Stimulated activated CD4-positive, alpha-beta T cell treated with anti-CD3 and anti-CD28 coated beads, TNF-alpha, amount 100 ng/mL, for 4 hours (primary cell): ENCODE data around the gene FAM228A.
A peak's percentile ranks its signal among the peaks of the same experiment; 100 is the strongest.
"Not testable (repeated sequence)": the region's sequence is repeated elsewhere in the genome, so short reads cannot be mapped to it uniquely, and the experiment has no call there.

Source experiments
- DNase-seq, 3 experiments: peaks; one replicate each; pipeline ENCODE4 v3.0.0-alpha.2; 2020; ENCODE audit warnings: low read depth in 3 of 3

Gene FAM228A

DNA sequence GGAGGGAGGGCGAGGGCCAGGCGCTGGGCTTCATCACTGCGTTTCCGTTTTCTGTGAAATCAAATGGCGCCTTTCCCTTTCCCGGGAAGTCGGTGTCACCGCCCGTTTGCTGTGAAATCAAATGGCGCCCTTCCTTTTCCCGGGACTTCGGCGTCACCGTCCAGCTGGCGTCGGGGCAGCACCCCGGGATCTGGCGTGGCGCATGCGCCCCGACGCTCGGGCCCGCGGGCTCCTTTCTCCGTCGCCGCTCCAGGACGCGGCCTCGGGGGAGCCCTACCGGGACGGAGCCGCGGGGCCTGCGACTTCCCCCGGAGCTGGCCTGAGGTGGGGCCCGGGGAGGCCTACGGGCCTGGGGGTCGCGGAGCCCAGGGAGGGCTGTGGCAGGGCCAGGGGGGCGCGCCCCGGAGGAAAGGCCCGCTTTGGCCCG lies at the start of gene FAM228A:
Gene FAM228A, plus strand, starts transcription at position 203 of the 427 bp plus-strand sequence. CDS start 428 bp downstream, outside the sequence.
- no peak for DNase-seq

DNA sequence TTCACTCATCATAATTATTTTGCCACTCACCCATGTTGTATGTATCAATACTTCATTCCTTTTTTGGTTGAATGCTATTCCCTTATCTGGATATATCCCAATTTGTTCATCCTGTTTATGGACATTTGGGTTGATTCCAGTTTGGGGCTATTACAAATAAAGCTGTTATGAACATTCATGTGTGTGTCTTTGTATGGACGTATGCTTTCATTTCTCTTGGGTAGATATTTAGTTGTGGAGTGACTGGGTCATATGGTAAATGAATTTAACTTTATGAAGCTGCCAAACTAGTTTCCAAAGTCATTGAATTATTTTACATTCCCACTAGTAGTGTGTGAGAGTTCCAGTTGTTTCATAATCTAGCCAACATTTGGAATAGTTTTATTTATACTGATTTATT lies 48.9 kb upstream of the FAM228A start:
- DNase-seq, result no peak

DNA sequence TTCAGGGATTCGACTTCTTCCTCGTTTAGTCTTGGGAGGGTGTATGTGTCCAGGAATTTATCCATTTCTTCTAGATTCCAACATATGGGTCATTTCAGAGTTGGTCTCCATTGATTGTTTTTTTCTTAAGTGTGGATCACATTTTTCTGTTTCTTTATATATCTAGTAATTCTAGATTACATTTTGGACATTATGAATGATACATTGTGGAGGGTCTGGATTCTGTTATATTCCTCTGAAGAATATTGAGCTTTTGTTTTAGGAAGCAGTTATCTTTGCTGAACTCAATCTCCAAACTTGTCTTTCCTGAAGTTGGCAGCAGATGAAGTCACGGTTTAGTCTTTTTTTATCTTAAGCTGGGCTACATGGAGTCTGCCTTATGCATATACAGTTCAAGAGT lies 42.3 kb upstream of the FAM228A start:
- no peak for DNase-seq

GRCh38 chr2:24140305-24140704 lies 34.5 kb upstream of the FAM228A start:
- not testable (repeated sequence) for DNase-seq

GRCh38 chr2:24147364-24147763 lies 27.5 kb upstream of the FAM228A start:
- DNase-seq, result no peak

DNA sequence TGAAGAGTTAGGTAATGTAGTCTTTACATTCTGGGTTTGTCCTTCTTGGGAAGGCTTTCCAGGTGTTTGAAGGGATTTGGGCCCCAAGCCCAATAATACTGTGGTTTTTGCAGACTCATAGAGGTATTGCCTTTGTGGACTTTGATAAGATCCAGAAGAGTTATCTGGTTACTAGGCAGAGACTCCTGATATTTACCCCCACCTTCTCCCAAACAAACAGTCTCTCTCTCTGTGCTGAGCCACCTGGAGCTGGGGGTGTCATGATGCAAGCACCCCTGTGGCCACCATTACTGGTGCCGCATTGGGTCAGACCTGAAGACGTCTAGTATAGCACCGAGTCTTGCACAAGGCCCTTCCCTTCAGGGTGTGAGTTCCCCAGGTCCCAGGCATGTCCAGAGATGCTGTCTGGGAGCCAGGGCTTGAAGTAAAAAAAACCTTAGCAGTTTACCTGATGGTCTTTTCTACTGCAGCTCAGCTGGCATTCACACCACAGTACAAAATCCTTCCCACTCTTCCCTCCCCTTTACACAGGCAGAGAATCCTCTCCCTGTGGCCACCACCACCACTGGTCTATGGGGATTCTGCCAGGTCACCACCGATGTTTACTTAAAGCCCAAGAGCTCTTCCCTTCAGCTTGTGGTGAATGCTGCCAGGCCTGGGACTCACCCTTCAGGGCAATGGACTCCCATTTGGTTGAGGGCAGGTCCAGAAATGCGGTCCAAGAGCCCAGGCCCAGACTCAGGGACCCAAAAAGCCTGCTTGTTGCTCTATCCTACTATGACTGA lies 22.2 kb upstream of the FAM228A start:
- DNase-seq, result no peak

DNA sequence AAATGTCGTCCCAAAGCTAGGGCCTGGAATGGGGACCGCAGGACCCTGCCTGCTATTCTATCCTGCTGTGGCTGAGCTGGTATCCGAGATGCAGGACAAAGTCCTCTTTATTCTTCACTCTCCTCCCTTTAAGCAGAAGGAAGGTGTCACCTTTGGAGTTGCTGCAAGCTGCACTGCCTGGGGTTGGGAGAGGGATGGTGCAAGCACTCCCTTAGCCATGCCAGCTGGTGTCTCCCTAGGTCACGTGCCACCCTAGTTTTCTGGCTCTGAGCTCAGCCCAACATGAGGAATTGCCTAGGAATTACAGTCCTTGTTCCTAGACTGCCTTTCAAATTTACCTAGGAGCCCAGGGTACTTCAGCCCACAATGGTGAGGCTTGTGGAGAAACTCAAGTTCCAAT lies 21.4 kb upstream of the FAM228A start:
- DNase-seq, result no peak

- DNase-seq, result no peak
Observed at GRCh38 chr2:24158131-24158530, 16.7 kb upstream of the FAM228A start.

DNA sequence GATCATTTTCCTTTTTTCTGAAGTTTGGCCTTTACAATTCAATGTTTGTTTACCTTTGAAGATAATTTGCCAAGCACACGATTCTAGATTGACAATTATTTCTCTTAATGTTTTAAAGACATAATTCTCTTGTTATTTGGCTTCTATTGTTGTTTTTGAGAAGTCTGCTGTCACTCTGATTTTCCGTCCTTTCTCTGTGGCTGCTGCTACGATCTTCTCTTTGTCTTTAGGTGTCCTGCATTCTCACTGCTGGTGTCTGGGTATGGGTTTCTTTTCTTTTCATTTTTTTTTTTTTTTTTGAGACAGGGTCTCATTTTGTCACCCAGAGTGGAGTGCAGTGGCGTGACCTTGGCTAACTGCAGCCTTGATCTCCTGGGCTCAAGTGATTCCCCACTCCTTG lies 15.1 kb upstream of the FAM228A start:
- DNase-seq, result no peak

- no peak for DNase-seq
Observed at GRCh38 chr2:24160761-24161160, 14.1 kb upstream of the FAM228A start.

- DNase-seq, result no peak
Observed at GRCh38 chr2:24162494-24162893, 12.4 kb upstream of the FAM228A start.

GRCh38 chr2:24163186-24163585 lies 11.7 kb upstream of the FAM228A start:
- DNase-seq, result no peak

GRCh38 chr2:24163601-24164000 lies 11.3 kb upstream of the FAM228A start:
- no peak for DNase-seq

DNA sequence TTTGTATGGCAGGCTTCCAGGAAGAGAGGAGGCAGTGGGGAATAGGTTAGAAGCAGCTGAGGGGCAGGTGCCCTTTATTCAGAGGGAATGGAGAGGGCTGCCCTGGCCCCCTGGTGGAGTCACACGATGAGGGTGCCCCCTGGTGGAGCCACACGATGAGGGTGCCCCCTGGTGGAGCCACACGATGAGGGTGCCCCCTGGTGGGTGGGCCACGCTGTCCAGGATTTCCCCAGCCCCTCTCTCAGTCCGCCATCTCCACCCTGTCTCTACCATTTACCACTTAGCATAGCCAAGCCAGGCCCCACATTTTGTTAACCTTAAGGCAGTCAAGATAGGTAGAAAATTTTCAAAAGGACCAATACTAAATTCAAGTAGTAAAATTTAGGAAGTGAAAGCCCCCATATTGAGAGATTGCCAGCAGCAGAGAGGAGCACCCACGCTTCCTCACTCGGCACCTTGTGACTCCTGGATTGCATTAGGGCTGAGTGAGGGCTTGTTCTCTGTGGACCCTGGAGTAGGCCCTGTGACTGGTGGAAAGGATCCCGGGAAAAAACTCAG lies 10.4 kb upstream of the FAM228A start:
- peak in 2 of 3 experiments; percentile 8 to 9 for DNase-seq

- no peak for DNase-seq
Observed at GRCh38 chr2:24169023-24169422, 5.8 kb upstream of the FAM228A start.

GRCh38 chr2:24175631-24176187 lies 856 bp downstream of the FAM228A start:
- no peak for DNase-seq

- no peak for DNase-seq
Observed at GRCh38 chr2:24176326-24176725, 1.5 kb downstream of the FAM228A start.

DNA sequence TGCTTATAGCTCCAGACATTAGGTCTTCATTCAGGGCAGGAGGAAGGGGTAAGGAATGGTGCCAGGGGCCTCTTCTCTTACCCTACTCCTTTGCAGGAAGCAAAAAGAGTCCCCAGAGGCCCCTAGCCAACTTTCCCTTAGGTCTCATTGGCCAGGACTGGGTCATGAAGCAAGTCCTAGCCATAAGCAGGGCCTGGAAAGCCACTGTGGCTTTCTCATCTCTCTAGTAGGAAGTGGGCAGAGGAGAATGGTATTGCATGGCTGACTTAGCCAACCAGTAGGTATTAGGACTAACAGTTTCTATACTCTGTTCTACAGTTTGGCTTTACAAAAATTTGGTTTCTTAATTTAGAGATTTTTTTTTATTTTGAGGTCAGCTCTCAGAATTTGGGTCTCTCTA lies 4.8 kb downstream of the FAM228A start:
- DNase-seq, result no peak

DNA sequence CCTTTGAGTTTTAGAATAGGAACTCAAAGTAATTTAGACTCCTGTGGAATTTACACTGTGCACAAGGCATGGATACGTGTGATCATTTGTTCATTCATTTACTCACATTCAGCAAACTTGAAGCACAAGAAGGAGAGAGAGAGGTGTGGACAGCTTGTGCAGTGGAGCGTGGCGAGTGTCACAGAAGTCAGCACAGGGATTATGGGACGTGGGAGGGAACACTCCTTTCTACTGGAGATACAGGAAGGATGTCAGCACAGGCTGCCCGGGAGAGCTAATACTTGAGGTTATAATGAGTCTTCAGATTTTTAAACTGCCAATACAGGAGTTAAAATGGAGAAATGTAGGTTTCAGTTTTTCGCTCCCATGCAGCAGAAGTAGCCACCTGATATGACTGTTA lies 7.0 kb downstream of the FAM228A start:
- DNase-seq, result no peak

DNA sequence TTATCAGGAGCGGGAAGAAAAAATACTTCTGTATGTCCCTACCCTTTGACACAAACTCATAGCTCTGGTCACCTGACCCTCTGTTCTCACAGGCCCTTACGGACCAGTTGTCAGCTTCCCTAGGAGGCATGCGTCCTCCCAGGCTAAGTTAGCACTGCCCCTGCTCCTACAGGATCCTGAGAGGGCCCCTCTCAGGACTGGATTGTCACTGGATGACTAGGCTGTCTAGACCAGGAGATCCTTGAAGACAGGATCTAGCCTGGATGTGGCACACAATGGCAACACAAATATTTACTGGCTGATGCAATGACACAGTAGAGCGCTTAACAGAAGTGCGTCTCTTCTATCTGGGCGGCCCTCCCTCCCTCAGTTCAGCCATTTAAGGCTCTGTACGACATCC lies 7.7 kb downstream of the FAM228A start:
- DNase-seq, result no peak

GRCh38 chr2:24183366-24184069 lies 8.7 kb downstream of the FAM228A start:
- no peak for DNase-seq

GRCh38 chr2:24189551-24189950 lies 14.7 kb downstream of the FAM228A start:
- DNase-seq, result no peak

GRCh38 chr2:24190503-24190902 lies 15.7 kb downstream of the FAM228A start:
- DNase-seq, result no peak
